Adipose tissue (tissue), 3 donors: ENCODE data around the gene CCDC85B. TPM values are rescaled to one million over a fixed set of nuclear protein-coding genes. Genes with fewer than 3 reads are reported as not detected.
A peak's percentile ranks its signal among the peaks of the same experiment; 100 is the strongest.

ENCODE experiments used
- H3K27ac ChIP-seq: one replicate; pipeline ENCODE4 v1.5.1; 2013; ENCODE audit warnings: low read depth, low read length
- WGBS, 3 donors: extraction: QIAGEN DNeasy Blood & Tissue Kit; methylation state at CpG; one replicate each; pipeline ENCODE4 v1.1.7; 2013; 5-methylcytosine and 5-hydroxymethylcytosine counted together
- polyA plus RNA-seq, 3 donors: library from polyadenylated mRNA; stranded (reverse); fragments of 200-250 nt; gene quantifications; one replicate each; pipeline ENCODE4 v1.2.3, GENCODE V29; 2013
- donor health status: healthy with polysubstance abuse.
- donor health status: Bipolar disorder and iron deficiency.
- donor health status: healthy.

Gene CCDC85B
- polyA plus RNA-seq, 3 donors: 18.1 to 75.3 (median 28.1) TPM

DNA sequence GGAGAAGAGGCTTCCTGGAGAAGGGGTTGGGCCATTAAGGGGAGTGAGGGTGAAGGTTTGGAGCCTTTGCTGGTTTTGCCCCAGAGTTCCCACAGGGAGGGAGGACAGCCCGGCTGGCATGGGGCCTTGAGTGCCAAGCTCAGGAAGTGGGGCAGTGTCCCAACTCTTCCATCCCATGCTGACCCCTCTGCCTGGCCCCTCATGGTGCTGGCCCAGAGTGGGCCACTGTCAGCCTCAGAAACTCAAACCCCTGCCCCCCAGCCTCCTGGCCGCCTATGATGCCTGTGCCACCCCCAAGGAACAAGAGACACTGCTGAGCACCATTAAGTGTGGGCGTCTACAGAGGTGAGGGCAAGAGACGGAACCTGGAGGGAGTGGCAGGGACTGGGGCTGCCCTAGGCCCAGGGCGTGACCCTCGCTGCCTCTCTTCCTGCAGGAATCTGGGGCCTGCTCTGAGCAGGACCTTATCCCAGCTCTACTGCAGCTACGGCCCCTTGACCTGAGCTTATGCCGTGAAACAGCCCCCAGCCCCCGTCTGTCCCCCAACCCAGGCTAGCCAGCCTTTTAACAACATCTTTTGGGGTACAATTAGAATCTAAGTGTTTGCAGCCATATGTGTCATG is 24.8 kb upstream of the CCDC85B start:
- no peak overlapping the region for H3K27ac ChIP-seq
- WGBS, 3 donors: 83 to 90% (median 87%) methylated on average over 9 of the region's 9 CpGs

- 81 to 88% (median 85%) methylated on average over 21 of the region's 21 CpGs for WGBS, 3 donors
- H3K27ac ChIP-seq: no peak overlapping the region
These were observed 23.8 kb upstream of the CCDC85B start for GRCh38 chr11:65866509-65867283.

GRCh38 chr11:65867284-65868071 is 23.0 kb upstream of the CCDC85B start:
- WGBS, 3 donors: 57 to 71% (median 63%) methylated on average over 29 of the region's 29 CpGs
- no peak overlapping the region for H3K27ac ChIP-seq

DNA sequence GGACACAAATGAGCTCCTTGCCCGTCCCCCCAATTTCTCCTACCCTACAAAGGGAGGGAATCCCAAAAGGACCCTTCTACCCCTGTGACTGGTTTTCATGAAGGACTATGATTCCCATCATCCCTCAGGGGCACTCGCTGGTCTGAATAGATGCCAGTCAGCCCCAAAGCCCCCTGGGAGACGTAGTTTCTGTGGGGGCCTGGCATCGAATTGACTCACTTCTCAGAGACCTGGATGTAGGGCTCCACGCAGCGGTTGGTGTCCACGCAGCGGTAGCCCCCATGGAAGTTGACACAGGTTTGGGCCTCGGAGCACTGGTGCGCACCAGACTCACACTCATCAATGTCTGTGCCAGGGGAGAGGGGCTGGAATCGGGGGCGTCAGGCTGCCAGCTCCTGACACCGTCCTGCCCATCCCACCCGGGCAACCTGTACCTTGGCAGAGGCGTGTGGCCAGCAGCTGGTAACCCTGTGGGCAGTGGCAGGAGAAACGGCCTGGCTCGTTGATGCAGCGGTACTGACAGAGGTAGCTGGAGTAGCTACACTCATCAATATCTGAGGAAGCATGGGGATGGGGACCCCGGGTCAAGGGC is 22.3 kb upstream of the CCDC85B start:
- H3K27ac ChIP-seq: no peak overlapping the region
- 81 to 91% (median 88%) methylated on average over 19 of the region's 19 CpGs for WGBS, 3 donors

DNA sequence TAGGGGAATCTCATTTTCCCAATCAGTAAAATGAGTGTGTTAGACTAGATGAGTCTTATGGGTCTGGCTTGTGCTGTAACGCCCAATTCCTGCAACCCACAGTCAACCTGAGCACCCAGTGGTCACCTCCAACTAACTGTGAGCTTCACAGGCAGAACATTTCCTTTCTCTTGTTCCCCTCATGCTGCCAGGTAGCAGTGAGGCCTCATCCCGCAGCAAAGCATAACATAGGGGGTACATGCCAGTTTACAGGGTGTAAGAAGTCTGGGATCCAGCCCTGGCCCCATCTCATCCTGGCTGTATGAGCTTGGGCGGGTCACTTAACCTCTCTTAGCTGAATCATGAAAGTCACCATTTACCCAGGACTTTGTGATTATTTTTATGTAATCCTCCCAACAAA is 21.6 kb upstream of the CCDC85B start:
- no peak overlapping the region for H3K27ac ChIP-seq

GRCh38 chr11:65869643-65870306 is 20.7 kb upstream of the CCDC85B start:
- no peak overlapping the region for H3K27ac ChIP-seq
- WGBS, 3 donors: 84 to 85% (median 85%) methylated on average over 23 to 24 of the region's 24 CpGs

More for the DNA sequence above, 21.6 kb upstream of the CCDC85B start:
- 86 to 92% (median 91%) methylated on average over 3 of the region's 3 CpGs for WGBS, 3 donors

DNA sequence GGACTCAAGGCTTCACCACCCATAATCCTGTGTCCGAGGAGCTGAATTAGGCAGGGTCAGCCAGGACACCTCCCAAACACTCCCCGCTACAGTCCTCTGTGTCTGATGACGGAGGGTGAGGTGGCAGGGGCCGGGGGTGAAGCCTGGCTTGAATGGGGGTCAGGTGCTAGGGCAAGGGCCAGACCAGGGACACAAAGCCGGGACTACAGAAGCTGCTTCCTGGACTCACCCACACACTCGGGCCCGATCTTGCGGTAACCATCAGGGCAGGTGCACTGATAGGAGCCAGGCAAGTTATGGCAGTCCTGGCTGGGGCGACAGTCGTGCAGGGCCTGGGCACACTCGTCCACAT is 20.2 kb upstream of the CCDC85B start:
- WGBS, 3 donors: 56 to 74% (median 62%) methylated on average over 10 to 11 of the region's 11 CpGs
- H3K27ac ChIP-seq: no peak overlapping the region

GRCh38 chr11:65870706-65871681 is 19.5 kb upstream of the CCDC85B start:
- WGBS, 3 donors: 53 to 78% (median 56%) methylated on average over 22 to 24 of the region's 24 CpGs

DNA sequence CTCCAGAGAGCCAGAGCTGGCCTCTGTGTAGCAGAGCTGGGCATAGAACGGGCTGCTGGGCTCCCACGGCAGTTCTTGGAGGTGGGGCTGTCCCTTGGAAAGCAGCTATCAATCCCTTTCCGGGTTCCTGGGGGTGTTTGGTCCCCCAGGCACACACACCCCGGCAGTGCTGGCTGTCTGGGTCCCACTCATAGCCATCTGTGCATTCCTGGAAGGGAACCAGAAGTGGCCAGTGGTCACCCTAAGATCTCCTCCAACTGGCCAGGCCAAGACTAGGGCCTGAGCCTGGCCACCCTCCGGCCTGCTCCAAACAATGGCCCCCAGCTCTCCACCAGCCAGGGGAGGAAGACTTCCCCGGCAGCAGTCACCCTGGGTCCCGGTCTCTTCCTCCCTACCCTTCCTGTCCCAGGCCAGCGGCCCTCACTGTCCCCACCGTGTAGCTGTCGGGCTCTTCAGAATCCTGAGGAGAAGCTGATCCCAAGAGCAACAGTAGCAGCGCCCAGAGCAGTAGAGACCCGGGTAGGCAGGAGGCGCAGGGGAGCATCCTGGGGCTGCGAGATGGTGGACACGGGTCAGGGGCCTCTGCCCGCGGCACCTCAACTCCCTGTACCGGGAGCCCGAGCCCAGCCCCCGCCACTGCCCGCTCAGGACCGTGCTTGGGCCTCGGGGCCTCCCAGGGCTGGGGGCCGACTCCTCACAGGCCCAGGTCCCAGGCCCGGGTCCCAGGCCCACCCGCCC is 18.5 kb upstream of the CCDC85B start:
- H3K27ac ChIP-seq: peak overlapping the region; percentile 11
- WGBS, 3 donors: 27 to 49% (median 29%) methylated on average over 21 to 26 of the region's 26 CpGs

More at GRCh38 chr11:65870706-65871681, 19.5 kb upstream of the CCDC85B start:
- no peak overlapping the region for H3K27ac ChIP-seq

DNA sequence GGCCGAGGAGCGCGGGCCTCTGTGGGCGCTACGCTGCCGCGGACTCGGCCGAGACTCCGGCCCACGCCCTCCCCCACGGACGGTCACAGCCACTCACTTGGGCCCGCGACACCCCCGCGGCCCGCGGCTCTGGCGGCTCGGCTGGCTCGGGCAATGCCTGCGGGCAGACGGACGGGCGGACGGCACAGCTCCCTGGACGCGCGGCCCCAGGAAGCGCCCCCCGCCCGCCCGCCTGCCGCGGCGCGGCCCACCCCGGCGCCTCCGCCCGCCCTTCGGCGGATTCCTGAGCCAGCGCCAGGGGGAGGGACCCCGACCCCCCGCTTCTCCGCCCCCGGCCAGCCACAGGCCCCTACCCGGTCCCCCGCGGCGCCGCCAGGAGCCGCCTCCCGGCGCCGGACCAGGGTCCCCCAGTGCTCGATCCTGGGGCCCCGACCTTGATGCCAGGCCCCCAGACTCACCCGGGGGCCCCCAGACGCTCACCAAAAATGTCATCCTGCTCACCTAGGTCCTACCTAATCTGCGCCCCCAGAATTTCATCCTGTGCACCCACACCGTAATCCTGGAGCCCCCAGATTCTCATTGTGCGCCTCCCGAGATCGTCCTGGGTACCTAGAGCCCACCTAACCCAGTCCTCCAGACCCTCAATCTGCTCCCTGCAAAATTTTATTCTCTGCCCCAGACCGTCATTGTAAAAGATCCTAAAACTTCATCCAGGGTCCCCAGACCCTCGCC is 17.7 kb upstream of the CCDC85B start, which contains the start of gene EFEMP2:
Gene EFEMP2, minus strand, starts transcription at position 215 of the 732 bp plus-strand sequence. CDS start 446 bp downstream, outside the sequence.
- 0 to 1% (median 1%) methylated on average over 26 to 68 of the region's 69 CpGs for WGBS, 3 donors
- H3K27ac ChIP-seq: peak within 1 kb of the TSS; percentile 17

DNA sequence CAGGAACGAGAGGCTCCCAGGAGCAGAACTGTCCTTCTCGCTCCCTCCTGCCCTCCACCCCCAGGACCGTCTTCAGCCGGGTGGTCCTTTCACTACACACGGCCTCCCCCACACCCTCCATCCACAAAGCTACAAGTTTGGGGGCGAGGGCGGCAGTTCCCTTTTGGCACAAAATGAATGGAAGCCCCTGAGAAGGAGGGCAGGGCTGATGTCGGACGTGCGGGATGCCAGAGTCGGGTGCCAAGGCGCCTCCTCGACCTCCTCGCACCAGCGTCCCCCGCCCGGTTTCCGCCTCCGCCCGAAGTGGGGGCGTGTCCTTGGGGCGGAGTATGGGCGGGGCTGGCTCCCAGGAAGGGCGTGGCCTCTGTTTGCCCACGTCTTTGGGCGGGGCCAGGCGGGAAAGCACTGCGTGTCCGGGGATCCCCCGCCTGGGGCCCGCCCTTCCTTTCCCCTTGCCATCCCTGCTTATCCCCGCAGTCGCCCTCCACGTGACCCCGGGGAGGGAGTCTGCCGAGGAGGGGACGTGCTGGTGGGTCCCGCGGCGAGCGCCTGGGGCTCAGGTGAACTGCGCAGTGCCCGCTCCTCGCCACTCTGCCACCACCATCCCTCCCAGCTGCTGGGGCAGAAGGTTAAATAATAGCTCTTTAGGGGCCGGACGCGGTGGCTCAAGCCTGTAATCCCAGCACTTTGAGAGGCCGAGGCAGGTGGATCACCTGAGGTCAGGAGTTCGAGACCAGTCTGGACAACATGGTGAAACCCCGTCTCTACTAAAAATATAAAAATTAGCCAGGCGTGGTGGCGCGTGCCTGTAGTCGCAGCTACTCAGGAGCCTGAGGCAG is 16.9 kb upstream of the CCDC85B start:
- WGBS, 3 donors: 5 to 8% (median 7%) methylated on average over 52 to 54 of the region's 54 CpGs
- peak overlapping the region; percentile 17 for H3K27ac ChIP-seq

DNA sequence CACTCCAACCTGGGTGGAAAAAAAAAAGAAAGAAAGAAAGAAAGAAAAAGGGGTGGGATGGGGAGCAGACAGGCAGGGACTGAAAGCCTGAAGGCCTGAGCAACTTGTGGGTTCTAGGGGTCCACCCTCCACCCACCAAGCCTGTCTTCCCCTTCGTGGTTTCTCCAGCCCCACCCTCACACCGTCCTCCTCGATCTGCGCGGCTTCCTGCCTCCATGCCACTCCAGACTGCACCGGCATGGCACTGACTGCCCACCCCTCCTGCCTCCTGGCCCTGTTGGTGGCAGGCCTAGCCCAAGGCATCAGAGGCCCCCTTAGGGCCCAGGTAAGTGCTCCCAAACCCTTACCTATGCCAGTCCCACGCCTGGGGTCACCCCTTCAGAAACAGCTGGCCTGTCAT is 10.9 kb upstream of the CCDC85B start, which contains the start of gene CTSW:
Gene CTSW, plus strand, starts transcription at position 221 of the 400 bp plus-strand sequence. Its CDS starts 18 bp downstream, at position 239.
- H3K27ac ChIP-seq: no peak within 1 kb of the TSS
- 21 to 68% (median 24%) methylated on average over 3 to 7 of the region's 7 CpGs for WGBS, 3 donors

DNA sequence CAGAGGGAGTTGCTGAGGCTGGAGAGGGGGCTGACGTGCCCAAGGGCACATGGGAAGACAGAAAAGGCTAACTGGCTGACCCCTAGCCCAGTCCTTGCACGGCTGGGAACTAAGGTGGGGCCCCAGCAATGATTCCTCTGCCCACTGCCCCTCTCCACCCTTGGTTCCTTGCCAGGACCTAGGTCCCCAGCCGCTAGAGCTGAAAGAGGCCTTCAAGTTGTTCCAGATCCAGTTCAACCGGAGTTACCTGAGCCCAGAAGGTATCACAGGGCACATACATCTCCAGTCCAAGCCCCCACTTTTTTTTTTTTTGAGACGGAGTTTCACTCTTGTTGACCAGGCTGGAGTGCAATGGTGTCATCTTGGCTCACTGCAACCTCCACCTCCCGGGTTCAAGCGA is 10.4 kb upstream of the CCDC85B start:
- 63 to 81% (median 63%) methylated on average over 7 of the region's 7 CpGs for WGBS, 3 donors
- H3K27ac ChIP-seq: no peak overlapping the region

GRCh38 chr11:65880844-65881421 is 9.5 kb upstream of the CCDC85B start:
- WGBS, 3 donors: 46 to 78% (median 52%) methylated on average over 7 of the region's 7 CpGs
- H3K27ac ChIP-seq: no peak overlapping the region
